Fibroblast of lung (primary cell): ENCODE data around the gene CDKN2B.

Experiments
- EZH2 ChIP-seq: IDR thresholded peaks from 2 replicates; pipeline ENCODE4 v1.5.1; 2012; ENCODE audit warnings: low read length, control low read depth, mild to moderate bottlenecking; ENCODE audit errors: missing control alignments
- TF ChIP-seq, protein P1 (sequence below), 2 donors: IDR thresholded peaks in 1 of 2; conservative IDR thresholded peaks in 1 of 2; 1 replicate in 1 of 2; 2 replicates in 1 of 2; pipeline ENCODE4 v1.5.1; 2011 to 2012; ENCODE audit warnings: low read length in 2 of 2, control low read depth in 1 of 2, inconsistent platforms in 1 of 2, low read depth in 1 of 2, mild to moderate bottlenecking in 1 of 2

DNA sequence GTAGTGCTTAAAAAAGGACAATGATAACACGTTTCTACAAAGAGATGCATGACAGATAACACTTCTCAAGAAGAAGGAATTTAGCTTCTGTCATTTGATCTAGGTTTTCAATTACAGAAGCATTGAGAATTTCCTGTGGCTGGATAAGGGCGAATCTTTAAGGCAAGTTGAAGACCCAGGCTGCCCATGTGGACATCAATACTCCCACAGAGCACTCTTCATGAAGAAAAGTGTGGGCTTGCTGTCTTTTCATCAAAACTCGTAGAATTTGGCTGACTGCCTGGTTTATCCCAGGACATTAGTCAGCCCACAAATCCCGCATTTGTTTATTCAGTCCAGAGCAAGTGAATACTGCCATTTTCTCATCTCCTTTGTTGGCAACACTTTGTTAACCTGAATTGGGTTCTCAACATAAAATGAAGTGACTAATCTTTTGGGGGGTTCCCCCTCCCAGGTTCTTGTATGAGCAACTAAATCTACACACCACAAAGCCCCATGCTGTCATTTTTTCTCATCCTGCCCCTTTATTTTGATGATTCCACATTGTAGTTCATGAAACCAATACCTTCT is 43.4 kb upstream of the CDKN2B start:
- TF ChIP-seq, protein P1, sequence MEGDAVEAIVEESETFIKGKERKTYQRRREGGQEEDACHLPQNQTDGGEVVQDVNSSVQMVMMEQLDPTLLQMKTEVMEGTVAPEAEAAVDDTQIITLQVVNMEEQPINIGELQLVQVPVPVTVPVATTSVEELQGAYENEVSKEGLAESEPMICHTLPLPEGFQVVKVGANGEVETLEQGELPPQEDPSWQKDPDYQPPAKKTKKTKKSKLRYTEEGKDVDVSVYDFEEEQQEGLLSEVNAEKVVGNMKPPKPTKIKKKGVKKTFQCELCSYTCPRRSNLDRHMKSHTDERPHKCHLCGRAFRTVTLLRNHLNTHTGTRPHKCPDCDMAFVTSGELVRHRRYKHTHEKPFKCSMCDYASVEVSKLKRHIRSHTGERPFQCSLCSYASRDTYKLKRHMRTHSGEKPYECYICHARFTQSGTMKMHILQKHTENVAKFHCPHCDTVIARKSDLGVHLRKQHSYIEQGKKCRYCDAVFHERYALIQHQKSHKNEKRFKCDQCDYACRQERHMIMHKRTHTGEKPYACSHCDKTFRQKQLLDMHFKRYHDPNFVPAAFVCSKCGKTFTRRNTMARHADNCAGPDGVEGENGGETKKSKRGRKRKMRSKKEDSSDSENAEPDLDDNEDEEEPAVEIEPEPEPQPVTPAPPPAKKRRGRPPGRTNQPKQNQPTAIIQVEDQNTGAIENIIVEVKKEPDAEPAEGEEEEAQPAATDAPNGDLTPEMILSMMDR (conservative IDR thresholded peaks at IDR 0.05 in 1 of 2, IDR thresholded peaks at IDR 0.05 in 1 of 2; ENCODE audit: low read depth in 1 of 2, low read length in 2 of 2), result no peak
- TF ChIP-seq EZH2, result no peak
